GM10847 (cell line): ENCODE results near the gene DUOXA2.

Experiments
- POLR2A ChIP-seq: IDR thresholded peaks from 2 replicates; pipeline ENCODE4 v1.6.1; 2011; ENCODE audit not compliant: insufficient read length; ENCODE audit errors: extremely low read depth

DUOXA2 gene

GRCh38 chr15:45165536-45165935 lies 51.4 kb downstream of the DUOXA2 start:
- TF ChIP-seq POLR2A = no peak

GRCh38 chr15:45166834-45167630 lies 52.9 kb downstream of the DUOXA2 start:
- peak; percentile 33 for TF ChIP-seq POLR2A

- TF ChIP-seq POLR2A = no peak
These were observed 53.6 kb downstream of the DUOXA2 start for GRCh38 chr15:45167631-45168205.
